Activated T-cell treated with anti-CD3 and anti-CD28 coated beads for 1 hour (primary cell): ENCODE results near the gene AIPL1.

Experiments used
- DNase-seq: peaks from one replicate; pipeline ENCODE4 v3.0.0-alpha.2; 2020; ENCODE audit warnings: low read depth

Gene AIPL1

DNA sequence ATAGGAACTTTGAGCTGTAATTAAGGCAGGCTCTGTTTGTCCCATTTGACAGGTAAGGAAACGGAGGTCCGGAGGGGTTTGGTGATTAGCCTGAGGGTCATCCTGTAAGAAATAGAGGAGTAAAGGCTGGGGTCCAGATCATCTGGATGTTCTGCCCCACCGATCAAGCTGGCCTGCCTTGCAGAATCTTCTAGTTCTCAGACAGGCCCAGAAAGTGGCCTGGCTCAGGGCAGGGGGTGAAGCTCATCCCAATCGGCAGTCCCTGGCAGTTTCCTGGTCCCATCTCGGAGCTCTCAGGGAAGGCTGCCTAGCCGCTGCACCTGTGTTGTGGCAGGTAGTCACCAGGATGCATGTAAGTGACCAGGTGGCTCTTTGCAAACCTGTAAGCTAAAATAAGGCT lies 13.6 kb upstream of the AIPL1 start:
- no peak for DNase-seq

- no peak for DNase-seq
These were observed 11.7 kb upstream of the AIPL1 start for GRCh38 chr17:6446516-6447100.

DNA sequence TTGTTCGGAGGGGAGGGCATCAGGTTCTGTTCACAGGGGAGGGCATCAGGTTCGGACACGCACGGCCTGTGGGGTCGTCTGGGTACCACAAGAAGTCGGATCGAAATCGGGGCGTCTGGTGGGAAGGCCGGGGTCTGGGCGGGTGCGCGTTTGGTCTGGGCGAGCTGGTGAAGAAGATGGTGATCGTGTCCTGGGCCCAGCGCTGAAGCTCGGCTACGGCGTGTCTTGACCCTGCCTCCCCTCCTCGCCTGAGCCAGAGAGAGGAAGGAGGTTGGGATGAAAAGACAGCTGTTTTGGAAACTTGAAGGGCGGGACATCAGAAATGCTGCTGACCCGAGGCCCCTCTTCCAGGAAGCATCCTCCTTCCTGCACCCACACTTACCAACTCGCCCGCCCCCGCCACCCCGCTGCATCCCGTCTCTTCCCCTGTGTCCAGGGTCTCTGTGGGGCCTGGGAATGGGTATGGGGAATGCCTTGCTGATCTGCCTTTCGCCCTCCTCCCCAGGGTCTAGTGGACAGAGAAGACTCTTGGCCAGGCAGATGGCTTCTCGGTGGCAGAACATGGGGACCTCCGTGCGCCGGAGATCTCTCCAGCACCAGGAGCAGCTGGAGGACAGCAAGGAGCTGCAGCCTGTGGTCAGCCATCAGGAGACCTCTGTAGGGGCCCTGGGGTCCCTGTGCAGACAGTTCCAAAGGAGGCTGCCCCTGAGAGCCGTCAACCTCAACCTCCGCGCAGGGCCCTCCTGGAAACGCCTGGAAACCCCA lies 9.8 kb upstream of the AIPL1 start:
- DNase-seq = no peak

DNA sequence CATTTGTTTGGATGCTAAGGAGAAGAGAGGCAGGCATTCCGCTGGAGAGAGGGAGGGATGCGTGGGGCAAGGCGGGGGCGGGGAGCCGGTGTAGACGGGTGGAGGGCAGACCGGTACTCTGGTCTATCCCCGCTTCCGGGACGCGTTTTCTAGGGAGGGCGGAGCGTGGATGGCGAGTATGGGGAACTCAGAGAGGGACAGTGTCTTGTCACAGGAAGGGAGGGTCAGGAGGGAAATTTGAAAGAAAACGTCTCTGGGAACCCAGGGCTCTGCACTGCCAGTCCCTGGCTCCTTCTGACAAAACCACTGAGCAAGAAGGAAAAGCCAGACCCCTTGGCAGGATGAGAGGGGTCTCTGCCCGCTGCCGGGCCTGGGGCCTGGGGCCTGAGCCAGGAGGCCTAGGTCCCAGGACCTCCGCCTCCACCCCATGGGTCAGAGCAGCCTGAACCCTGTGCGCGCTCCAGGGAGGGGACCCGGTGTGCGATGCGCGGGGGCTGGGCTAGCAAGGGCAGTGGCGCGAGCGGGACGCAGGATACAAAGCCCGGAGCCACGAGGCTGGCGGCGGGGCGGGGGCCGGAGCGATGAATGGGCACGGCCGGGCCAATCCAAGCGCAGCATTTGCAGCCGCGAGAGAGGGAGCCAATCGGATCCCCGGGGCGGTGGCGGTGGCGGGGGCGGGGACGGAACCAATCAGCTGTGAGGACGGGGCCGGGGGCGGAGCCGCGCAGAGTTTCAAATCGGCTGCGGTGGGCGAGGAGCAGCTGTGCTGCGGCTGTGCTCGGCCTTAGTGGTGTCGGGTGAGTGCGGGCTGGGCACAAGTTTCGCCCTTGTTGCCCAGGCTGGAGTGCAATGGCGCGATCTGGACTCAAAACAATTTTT lies 9.0 kb upstream of the AIPL1 start, which contains the start of gene PIMREG:
Gene PIMREG, plus strand, starts transcription at position 764 of the 879 bp plus-strand sequence. CDS start 656 bp downstream, outside the sequence.
- DNase-seq = peak; percentile 91

DNA sequence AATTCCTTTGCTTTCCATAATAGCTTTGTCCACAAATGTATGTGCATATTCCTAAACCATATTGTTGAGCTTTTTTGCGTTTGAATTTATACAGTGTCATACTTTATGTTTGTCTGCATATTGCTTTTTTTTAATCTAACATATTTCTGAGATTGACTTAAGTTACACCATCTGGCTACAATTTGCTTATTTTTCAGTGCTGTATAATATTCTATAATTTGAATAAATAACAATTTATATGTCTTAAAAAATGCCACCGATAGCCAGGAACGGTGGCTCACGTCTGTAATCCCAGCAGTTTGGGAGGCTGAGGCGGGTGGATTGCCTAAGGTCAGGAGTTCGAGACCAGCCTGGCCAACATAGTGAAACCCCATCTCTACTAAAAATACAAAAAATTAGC lies 7.9 kb upstream of the AIPL1 start:
- DNase-seq = no peak

DNA sequence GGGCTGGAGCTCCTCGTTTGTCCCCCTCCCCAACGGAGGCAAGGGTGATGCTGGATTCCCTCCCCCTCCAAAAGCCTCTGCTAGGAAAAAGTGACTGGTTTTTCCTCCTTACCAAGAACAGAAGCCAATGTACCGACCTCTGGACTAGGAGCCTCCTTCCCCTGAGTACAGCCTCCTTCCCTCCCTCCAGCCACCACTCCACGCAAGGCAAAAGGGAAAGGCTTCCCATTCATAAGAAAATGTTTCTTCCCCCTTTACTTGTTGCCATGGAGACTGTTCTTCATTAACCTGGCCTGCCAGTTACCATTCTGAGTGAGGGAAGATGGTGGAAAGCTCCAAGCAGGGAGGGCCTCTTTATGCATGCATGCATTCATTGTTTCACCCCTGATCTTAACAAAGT lies 5.0 kb upstream of the AIPL1 start:
- no peak for DNase-seq

DNA sequence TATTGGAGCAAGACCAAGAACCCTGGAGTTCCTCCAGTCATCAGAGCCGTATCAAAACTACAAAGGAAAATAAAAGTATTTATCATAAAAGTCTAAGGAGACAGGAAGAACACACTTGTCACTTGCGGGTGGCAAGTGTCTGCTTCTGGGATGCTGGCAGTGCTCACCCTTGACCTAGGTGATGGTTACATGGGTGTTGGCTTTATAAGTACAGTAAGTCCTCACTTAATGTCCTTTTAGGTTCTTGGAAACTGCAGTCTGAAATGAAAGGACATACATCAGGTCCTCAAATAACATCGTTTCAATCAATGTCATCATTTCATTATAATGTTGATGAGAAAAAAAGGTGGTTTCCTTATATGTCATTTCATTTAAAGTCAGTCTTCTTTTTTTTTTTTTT lies 3.0 kb upstream of the AIPL1 start:
- DNase-seq = no peak

DNA sequence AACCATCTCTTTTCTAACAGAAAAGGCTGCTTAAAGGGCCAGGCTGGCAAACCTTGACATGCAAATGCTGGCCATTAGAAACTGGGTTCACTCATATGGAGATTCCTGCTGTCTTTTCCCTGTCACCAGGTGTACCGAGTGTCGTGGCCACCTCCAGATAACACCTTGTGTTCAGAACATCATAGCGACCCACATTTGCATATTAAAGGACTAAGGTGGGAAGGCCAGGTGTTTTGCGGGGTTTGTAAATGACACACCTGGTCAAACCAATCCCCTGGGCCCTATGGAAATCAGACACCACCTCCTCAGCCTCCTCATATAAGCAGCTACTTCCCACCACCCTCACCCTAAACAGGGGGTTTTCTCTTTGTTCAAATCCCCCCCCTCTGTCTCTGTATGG lies 2.5 kb upstream of the AIPL1 start:
- DNase-seq = no peak

GRCh38 chr17:6435968-6436367 lies 1.0 kb upstream of the AIPL1 start:
- DNase-seq = peak; percentile 44

GRCh38 chr17:6430769-6431168 lies 4.2 kb downstream of the AIPL1 start:
- DNase-seq = no peak

DNA sequence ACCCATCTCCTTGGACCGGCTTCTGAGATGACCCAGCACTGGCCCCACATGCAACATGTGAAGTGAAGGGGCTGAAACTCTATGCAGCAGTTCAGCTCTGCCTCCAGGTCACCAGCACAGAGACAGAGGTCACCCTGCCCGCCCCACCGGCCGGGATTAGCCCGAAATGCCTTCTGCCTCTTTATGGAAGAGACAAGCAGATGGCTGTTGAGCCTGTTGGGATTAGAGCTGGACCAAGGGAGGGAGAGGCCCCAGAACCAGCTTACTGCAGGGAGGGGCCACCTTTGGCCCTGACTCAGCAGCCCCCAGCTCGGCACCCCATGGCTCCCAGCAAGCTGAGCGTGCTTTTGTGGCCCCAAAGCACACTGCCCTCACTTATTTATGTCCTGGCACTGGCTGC lies 5.7 kb downstream of the AIPL1 start:
- DNase-seq = no peak

- DNase-seq = no peak
These were observed 6.5 kb downstream of the AIPL1 start for GRCh38 chr17:6428207-6428965.

GRCh38 chr17:6427279-6427781 lies 7.6 kb downstream of the AIPL1 start:
- no peak for DNase-seq

DNA sequence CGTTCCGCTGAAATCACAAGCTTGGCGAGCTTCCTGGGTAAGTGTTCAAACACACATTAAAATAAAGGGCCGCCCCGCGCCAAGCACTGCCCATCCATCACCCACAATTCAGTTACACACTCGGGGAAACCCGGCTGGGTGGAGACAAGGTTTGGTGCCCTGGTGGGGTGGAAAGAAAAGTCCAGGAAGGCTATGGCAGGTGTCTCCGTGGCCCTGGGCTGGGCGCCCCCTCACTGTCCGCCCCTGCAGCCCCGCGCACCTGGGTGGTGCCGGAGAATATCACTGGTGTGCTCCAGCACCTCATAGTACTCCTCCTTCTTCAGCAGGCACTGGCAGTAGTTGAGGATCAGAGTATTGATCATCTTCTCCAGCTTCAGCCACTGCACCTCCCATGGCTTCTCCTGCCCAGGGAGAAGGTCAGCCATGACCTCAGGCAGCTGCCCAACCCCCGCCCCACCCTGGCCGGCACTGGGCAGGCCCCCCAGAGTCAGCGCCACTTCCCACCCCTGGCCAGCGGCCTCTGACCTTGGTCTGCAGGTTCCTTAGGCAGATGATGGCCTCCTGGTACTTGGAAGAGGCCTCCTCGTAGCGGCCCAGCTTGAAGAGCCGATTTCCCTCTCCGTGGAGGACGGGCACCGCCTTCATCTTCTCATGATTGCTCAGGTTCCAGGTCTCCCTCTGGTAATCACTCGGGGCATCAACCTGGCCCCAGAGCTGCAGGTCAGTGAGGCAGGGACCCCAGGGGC lies 8.4 kb downstream of the AIPL1 start:
- no peak for DNase-seq

- DNase-seq = no peak
These were observed 9.5 kb downstream of the AIPL1 start for GRCh38 chr17:6425407-6425806.

GRCh38 chr17:6423931-6424330 lies 11.0 kb downstream of the AIPL1 start:
- no peak for DNase-seq

DNA sequence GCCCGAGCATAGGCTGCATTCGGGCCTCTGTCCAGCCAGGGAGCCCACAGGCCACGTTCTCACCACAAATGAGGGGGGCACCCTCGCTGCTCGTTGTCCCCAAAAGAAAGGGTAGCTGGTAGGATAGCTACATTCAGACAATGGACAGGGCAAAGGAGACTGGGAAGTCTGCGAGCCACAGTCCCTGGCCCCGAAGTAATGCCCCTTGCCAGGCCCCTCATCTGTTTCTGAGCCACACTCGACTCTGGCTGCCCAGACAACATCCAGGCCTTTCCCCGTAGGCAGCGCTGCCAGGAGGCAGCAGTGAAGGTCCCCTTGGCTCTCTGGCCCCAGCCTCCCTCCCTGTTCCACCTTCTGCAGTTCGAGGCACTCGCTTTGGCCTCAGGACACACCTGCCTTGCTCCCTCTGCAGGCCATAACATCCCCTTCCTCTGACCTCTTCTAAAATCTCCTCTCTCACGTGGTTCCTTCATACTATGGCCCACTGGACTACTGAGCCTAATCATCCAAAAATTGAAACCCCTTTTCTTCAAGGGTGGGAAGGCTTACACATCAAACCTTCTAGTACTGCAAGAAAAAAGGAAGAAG lies 12.2 kb downstream of the AIPL1 start:
- no peak for DNase-seq

- DNase-seq = peak; percentile 67
These were observed 13.0 kb downstream of the AIPL1 start for GRCh38 chr17:6421700-6422604.

DNA sequence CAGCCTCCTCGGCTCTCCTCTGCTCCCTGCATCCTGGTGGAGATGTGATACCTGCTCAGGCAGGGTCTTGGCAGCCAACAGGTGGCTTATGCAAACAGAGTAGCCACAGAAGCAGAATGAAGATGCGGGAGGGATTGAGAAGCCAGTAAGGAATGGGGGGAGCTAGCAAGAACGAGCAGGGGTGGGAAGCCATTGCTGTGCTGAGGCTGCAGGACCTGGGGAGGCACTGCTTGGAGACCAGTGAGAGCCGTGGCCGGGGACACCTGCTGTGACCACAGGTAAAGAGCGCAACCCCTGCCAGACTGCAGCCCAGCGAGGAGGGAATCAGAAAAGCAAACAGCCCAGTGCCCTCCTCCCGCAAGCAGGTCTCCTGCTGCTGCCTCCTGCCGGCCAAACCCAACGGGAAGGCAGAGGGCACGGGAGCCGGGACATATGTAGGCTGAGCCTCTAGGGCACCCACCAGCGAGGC lies 14.7 kb downstream of the AIPL1 start:
- no peak for DNase-seq

DNA sequence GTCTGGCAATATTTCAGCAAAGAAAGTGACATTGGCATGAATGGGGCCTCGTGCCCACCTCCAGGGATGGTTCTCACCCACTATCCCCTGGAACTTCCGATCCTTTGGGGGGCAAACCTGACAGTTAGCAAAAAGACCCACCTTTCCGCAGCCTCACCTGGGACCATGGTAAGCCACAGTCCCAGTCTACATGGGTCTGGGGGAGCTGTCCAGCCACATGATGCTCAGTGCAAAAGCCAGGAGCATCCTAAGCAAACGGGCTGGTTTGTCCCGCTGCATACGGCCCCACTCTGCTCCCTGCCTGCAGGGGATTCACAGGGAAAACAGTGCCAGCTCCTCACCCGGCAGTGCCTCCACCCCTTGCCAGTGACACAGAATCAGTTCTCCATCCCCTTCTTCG lies 19.3 kb downstream of the AIPL1 start:
- DNase-seq = no peak
